Stimulated activated CD4-positive, alpha-beta T cell treated with anti-CD3 and anti-CD28 coated beads, TNF-alpha, amount 100 ng/mL, for 24 hours (primary cell): ENCODE data around the gene GRK2.

Experiments used
- DNase-seq, 3 experiments: peaks; one replicate each; pipeline ENCODE4 v3.0.0-alpha.2; 2020; ENCODE audit warnings: low read depth in 3 of 3

GRK2 gene

GRCh38 chr11:67253872-67254624, 12.2 kb upstream of the GRK2 start:
- DNase-seq, result no peak

GRCh38 chr11:67254798-67255197, 11.5 kb upstream of the GRK2 start:
- DNase-seq, result no peak

GRCh38 chr11:67255353-67255752, 10.9 kb upstream of the GRK2 start:
- no peak for DNase-seq

- DNase-seq, result no peak
Observed at GRCh38 chr11:67255864-67256263, 10.4 kb upstream of the GRK2 start.

- DNase-seq, result no peak
Observed at GRCh38 chr11:67256477-67257135, 9.7 kb upstream of the GRK2 start.

GRCh38 chr11:67260406-67260805, 5.9 kb upstream of the GRK2 start:
- DNase-seq, result no peak

- peak in 1 of 3 experiments; percentile 69 for DNase-seq
Observed at GRCh38 chr11:67260885-67261639, 5.2 kb upstream of the GRK2 start.

- no peak for DNase-seq
Observed at GRCh38 chr11:67261640-67261945, 4.7 kb upstream of the GRK2 start.

GRCh38 chr11:67261946-67262681, 4.2 kb upstream of the GRK2 start:
- no peak for DNase-seq

- peak in 1 of 3 experiments; percentile 70 for DNase-seq
Observed at GRCh38 chr11:67262731-67263675, 3.3 kb upstream of the GRK2 start.

GRCh38 chr11:67264260-67264659, 2.0 kb upstream of the GRK2 start:
- DNase-seq, result no peak

- DNase-seq, result no peak
Observed at GRCh38 chr11:67264877-67265632, 1.2 kb upstream of the GRK2 start.

- peak in 2 of 3 experiments; percentile 64 to 74 for DNase-seq
Observed at GRCh38 chr11:67265633-67266448, 432 bp upstream of the GRK2 start.

- no peak for DNase-seq
Observed at GRCh38 chr11:67267188-67268080, 1.2 kb downstream of the GRK2 start.

GRCh38 chr11:67268081-67268961, 2.0 kb downstream of the GRK2 start:
- peak in 1 of 3 experiments; percentile 72 for DNase-seq

- no peak for DNase-seq
Observed at GRCh38 chr11:67268962-67269268, 2.6 kb downstream of the GRK2 start.
